ENCODE measurements around the gene TPCN1. TPM values are rescaled to one million over a fixed set of nuclear protein-coding genes. Genes with fewer than 3 reads are reported as not detected.
A peak's percentile ranks its signal among the peaks of the same experiment; 100 is the strongest.

Gene TPCN1
- total RNA-seq, 1 experiment from 2014 or later, result 13.5 TPM

GRCh38 chr12:113201187-113202177 lies 19.8 kb upstream of the TPCN1 start:
- H3K4me1 ChIP-seq (ENCODE audit: insufficient read depth, low read length), result no peaks in the 10 kb centered on the region

More at GRCh38 chr12:113201187-113202177, 19.8 kb upstream of the TPCN1 start:
- H2BK12ac ChIP-seq (ENCODE audit: insufficient read length, low read depth, low read length), result no peak overlapping the region
- WGBS (ENCODE audit: extremely low coverage, insufficient read length, low lambda C conversion rate), result no CpG with 5 or more reads among the region's 14 CpGs
- H3K4me2 ChIP-seq (ENCODE audit: insufficient read depth, insufficient read length, low read length), result no peak overlapping the region
- H4K91ac ChIP-seq (ENCODE audit: insufficient read length, low read depth, low read length), result no peak overlapping the region
- no peak overlapping the region for H2BK15ac ChIP-seq (ENCODE audit: low read depth, low read length)
- Mint-ChIP-seq H3K9me3 (peaks cover 0 to 4% of the 10 kb centered on the region in 2 experiments; a peak in 1 of 5 replicates), H3K4me3 (no peak overlapping the region), H3K4me1 (peaks cover 3 to 5% of the 10 kb centered on the region in 2 experiments; a peak in 2 of 4 replicates), H3K27ac (peak overlapping the region in 1 of 3 experiments; percentile 59; a peak in 1 of 7 replicates), H3K27me3 (ENCODE audit: low read depth) (no peaks in the 10 kb centered on the region), H3K36me3 (ENCODE audit: insufficient read depth in 1 of 3, low read depth in 3 of 3) (peaks cover 0 to 4% (median 4%) of the 10 kb centered on the region in 3 experiments; a peak in 6 of 7 replicates)
- no peak overlapping the region for H3K4ac ChIP-seq (ENCODE audit: low read depth, low read length)
- H3K79me2 ChIP-seq (ENCODE audit: insufficient read depth, low read length), result no peaks in the 10 kb centered on the region
- H2BK20ac ChIP-seq (ENCODE audit: low read depth, low read length, poor library complexity, severe bottlenecking), result no peak overlapping the region
- no peak overlapping the region for H4K8ac ChIP-seq (replicated peaks; ENCODE audit: insufficient read length, low read depth, low read length)
- H3K56ac ChIP-seq (ENCODE audit: insufficient read length, low read depth, low read length), result no peak overlapping the region
- no peak for DNase-seq
- H4K5ac ChIP-seq (ENCODE audit: insufficient read length, low read depth, low read length), result no peak overlapping the region
- no peak for TF ChIP-seq CTCF (conservative IDR thresholded peaks at IDR 0.05)
- no peaks in the 10 kb centered on the region for H3K79me1 ChIP-seq (ENCODE audit: insufficient read depth, low read depth, low read length, poor library complexity, severe bottlenecking)
- no peaks in the 10 kb centered on the region for H3K9me3 ChIP-seq (ENCODE audit: control insufficient read depth, low read depth, low read length)
- H3T11ph ChIP-seq (ENCODE audit: low read length), result no peak overlapping the region
- H3K23me2 ChIP-seq (ENCODE audit: insufficient read length, low read depth, low read length, poor library complexity, severe bottlenecking), result no peaks in the 10 kb centered on the region
- no peak overlapping the region for H3K23ac ChIP-seq (ENCODE audit: insufficient read length, low read depth, low read length)
- no peak overlapping the region for H2AFZ ChIP-seq (ENCODE audit: low read length)
- H3K27ac ChIP-seq (ENCODE audit: insufficient read length, low read depth, low read length), result no peak overlapping the region
- H2BK120ac ChIP-seq (ENCODE audit: low read depth, low read length, poor library complexity, severe bottlenecking), result no peak overlapping the region
- no peak overlapping the region for H3K18ac ChIP-seq (ENCODE audit: insufficient read length, low read depth, low read length)
- H2BK5ac ChIP-seq (ENCODE audit: insufficient read length, low read length), result no peak overlapping the region
- H3K27me3 ChIP-seq (ENCODE audit: insufficient read depth, low read length), result no peaks in the 10 kb centered on the region
- H2AK5ac ChIP-seq (ENCODE audit: insufficient read length, low read length), result no peak overlapping the region
- no peaks in the 10 kb centered on the region for H4K20me1 ChIP-seq (ENCODE audit: control insufficient read depth, insufficient read depth, insufficient read length)
- H3K9ac ChIP-seq (ENCODE audit: extremely low read depth, insufficient read length, low read length), result no peak overlapping the region
- H3K14ac ChIP-seq (ENCODE audit: insufficient read depth, low read length), result no peak overlapping the region

Data from H9 (cell line).